ENCODE data around the gene PYGL.

The PYGL gene

DNA sequence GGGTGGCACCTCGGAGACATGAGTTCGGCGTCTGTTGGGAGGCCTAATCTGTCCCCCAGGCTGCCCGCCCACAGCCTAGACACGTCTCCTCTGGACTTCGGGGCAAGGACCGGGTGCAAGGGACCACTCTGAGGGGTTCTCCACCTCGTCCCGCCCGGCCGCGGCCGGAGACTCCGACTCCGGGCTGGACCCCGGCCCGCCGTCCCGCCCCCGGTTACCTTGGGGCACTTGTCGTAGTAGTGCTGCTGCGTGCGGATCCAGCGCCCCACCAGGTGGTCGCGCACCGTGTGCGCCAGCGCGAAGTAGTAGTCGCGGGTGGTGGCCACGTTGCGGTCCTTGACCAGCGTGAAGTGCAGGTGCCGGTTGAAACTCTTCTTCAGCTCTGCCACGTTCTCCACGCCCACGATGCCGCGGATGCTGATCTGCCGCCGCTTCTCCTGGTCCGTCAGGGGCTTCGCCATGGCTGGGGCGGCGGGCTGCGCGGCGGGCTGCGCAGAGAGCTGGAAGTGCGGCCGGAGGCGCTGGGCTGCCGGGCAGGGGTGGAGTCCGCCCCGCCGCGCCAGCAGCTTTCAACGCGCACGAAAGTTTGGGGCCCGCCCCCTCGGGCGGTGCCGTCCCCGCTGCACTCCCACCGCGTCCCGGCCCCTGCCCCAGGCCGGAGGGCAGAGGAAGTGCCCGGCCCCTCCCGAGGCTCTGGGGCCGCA, at the start of gene PYGL:
PYGL (minus strand) TSS at position 541 of the 704 bp plus-strand sequence; CDS start at position 461, 80 bp downstream.
- Mint-ChIP-seq H3K9me3 (ENCODE audit: low read depth) (no peaks in the 10 kb centered on the region), H3K4me1 (ENCODE audit: low read depth) (peaks cover 10% of the 10 kb centered on the region), H3K4me3 (peak within 1 kb of the TSS; percentile 88), H3K27ac (no peak within 1 kb of the TSS), H3K27me3 (peaks cover 22% of the 10 kb centered on the region), H3K36me3 (no peaks in the 10 kb centered on the region)

DNA sequence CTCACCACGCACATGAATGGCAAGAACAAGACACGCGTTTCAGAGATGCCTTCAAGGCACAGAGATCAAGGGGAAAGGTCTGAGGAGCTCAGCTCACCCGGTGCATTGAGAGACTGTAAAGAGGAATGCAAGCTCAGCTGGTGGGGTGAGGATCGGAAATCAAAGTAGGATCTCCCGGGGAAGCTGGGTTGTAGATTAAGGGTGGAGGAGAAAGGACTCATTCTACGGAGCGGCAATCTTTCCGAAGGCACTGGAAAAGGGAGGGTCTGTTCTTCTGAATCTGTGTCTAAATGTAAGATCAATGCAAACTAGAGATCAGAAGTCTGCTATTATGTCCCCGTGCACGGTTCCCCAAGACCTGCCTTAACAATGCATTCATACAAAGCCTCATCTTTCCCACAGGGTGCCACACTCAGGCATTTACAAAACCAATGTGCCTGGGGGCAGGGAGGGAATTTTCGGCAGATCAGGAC, 41.6 kb upstream of the PYGL start:
- H3K4me1 Mint-ChIP-seq (ENCODE audit: low read depth), result no peaks in the 10 kb centered on the region
- no peak overlapping the region for H3K27ac Mint-ChIP-seq
- H3K27me3 Mint-ChIP-seq, result no peaks in the 10 kb centered on the region
- H3K9me3 Mint-ChIP-seq (ENCODE audit: low read depth), result no peaks in the 10 kb centered on the region
- no peaks in the 10 kb centered on the region for H3K36me3 Mint-ChIP-seq
- H3K4me3 Mint-ChIP-seq, result no peak overlapping the region

- H3K4me3 Mint-ChIP-seq, result no peak overlapping the region
- H3K4me1 Mint-ChIP-seq (ENCODE audit: low read depth), result no peaks in the 10 kb centered on the region
- no peak overlapping the region for H3K27ac Mint-ChIP-seq
- H3K27me3 Mint-ChIP-seq, result no peaks in the 10 kb centered on the region
- H3K36me3 Mint-ChIP-seq, result no peaks in the 10 kb centered on the region
- H3K9me3 Mint-ChIP-seq (ENCODE audit: low read depth), result no peaks in the 10 kb centered on the region
Observed at GRCh38 chr14:50985124-50985858, 41.0 kb upstream of the PYGL start.

GRCh38 chr14:50984036-50984710, 39.9 kb upstream of the PYGL start:
- no peaks in the 10 kb centered on the region for H3K36me3 Mint-ChIP-seq
- H3K9me3 Mint-ChIP-seq (ENCODE audit: low read depth), result no peaks in the 10 kb centered on the region
- no peaks in the 10 kb centered on the region for H3K27me3 Mint-ChIP-seq

DNA sequence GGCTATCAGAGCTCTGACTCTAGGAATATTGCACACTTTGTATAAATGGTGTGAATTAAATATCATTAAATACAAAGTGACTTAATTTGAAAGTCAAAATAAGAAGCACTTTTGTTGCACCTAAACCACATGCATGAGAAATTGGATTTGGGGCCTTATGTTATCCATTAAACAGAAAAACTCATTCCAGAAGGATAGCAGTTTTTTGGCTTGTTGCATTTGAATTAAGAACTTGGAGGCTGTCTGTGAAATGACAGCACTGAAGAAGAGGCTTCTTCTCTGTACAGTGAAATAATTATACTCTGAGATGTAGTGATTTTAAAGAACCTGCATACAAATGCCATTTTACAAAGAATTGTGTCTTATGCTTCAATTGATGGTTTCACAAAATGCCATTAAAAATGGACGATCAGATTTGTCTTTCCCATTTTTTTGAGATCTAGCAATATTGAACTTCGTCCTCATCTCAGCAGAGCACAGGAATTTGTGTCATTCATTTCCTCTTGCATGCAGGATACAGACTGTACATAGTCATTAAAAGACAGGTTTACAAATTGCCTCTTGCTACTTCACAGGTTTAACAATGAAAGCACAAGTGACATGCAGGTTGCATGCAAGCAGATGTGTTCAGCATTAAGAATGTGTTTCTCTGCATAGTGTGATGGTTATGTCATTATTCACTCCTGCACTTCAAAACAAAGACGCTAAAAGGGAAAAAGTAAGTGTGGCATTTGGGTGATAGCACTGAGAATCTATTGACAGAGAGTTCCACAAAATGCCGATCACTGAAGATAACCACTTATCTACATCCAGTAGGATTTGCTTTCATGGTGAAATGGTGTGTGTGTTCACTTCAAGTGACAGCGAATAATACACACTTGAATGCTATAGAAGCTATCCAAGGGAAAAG, 35.9 kb upstream of the PYGL start:
- Mint-ChIP-seq H3K27me3 (peaks cover 3% of the 10 kb centered on the region), H3K4me3 (no peak overlapping the region), H3K36me3 (no peaks in the 10 kb centered on the region), H3K9me3 (ENCODE audit: low read depth) (no peaks in the 10 kb centered on the region), H3K4me1 (ENCODE audit: low read depth) (no peaks in the 10 kb centered on the region), H3K27ac (no peak overlapping the region)

More at GRCh38 chr14:50984036-50984710, 39.9 kb upstream of the PYGL start:
- H3K4me3 Mint-ChIP-seq, result no peak overlapping the region
- H3K27ac Mint-ChIP-seq, result no peak overlapping the region
- H3K4me1 Mint-ChIP-seq (ENCODE audit: low read depth), result no peaks in the 10 kb centered on the region

- no peak overlapping the region for H3K27ac Mint-ChIP-seq
- H3K36me3 Mint-ChIP-seq, result no peaks in the 10 kb centered on the region
- no peaks in the 10 kb centered on the region for H3K4me1 Mint-ChIP-seq (ENCODE audit: low read depth)
Observed at GRCh38 chr14:50978888-50979287, 34.6 kb upstream of the PYGL start.

GRCh38 chr14:50978529-50978871, 34.2 kb upstream of the PYGL start:
- Mint-ChIP-seq H3K36me3 (no peaks in the 10 kb centered on the region), H3K4me1 (ENCODE audit: low read depth) (no peaks in the 10 kb centered on the region), H3K4me3 (no peak overlapping the region), H3K9me3 (ENCODE audit: low read depth) (no peaks in the 10 kb centered on the region), H3K27me3 (peaks cover 3% of the 10 kb centered on the region), H3K27ac (no peak overlapping the region)

More at GRCh38 chr14:50978888-50979287, 34.6 kb upstream of the PYGL start:
- peaks cover 3% of the 10 kb centered on the region for H3K27me3 Mint-ChIP-seq
- H3K9me3 Mint-ChIP-seq (ENCODE audit: low read depth), result no peaks in the 10 kb centered on the region
- no peak overlapping the region for H3K4me3 Mint-ChIP-seq

DNA sequence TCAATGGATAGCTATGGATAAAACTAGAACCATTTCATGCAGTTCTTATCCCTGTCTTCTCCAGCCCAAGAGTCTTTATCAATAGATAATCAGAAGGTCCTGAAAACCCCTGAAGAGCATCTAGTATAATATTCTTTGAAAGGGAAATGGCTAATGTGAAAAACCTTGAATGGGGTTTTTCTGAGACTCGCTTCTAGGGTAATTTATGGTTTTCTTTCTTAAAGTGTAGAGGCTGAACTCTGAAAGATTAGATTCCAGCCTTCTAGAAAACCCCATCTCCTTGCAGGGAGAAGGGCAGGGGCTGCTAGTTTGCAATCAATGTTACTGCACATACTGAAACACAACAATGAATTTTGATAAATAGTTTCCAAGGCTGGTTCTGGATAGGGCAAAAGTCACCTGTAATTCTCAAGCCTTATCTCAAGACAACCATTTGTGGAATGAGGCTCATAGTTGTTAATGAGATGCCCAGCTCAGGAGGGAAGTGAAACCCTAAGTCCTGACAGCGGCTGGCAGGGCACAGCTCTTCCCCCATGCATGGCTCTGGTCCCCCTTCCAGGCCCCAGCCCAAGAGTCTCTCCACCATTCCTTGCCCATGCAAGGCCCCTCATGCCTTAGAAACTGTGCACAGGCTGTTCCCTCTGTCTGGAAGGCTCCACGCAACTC, 33.7 kb upstream of the PYGL start:
- H3K36me3 Mint-ChIP-seq, result no peaks in the 10 kb centered on the region
- H3K27me3 Mint-ChIP-seq, result peaks cover 3% of the 10 kb centered on the region
- no peaks in the 10 kb centered on the region for H3K4me1 Mint-ChIP-seq (ENCODE audit: low read depth)
- no peak overlapping the region for H3K4me3 Mint-ChIP-seq
- H3K27ac Mint-ChIP-seq, result no peak overlapping the region
- H3K9me3 Mint-ChIP-seq (ENCODE audit: low read depth), result no peaks in the 10 kb centered on the region

DNA sequence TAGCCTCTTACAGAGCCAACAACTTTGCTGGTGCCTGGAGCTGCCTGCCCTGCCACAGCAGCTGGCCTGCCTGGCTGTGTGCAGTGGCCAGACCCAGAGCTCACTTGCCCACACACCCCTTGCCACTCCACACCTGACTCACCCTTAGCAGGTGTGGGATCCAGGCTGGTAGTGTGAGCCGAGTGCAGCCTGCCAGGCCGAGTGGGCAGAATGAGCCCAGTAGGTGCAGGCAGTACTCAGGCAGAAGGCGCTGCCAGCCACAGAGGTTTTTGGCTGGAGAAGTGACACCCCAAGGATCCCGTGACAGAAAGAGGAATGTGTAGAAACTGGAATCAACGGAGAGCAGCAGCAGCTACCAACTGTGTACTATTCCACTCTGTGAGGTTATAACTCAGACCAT, 29.8 kb upstream of the PYGL start:
- H3K4me3 Mint-ChIP-seq, result no peak overlapping the region
- H3K27me3 Mint-ChIP-seq, result peaks cover 6% of the 10 kb centered on the region
- no peaks in the 10 kb centered on the region for H3K4me1 Mint-ChIP-seq (ENCODE audit: low read depth)
- no peak overlapping the region for H3K27ac Mint-ChIP-seq
- no peaks in the 10 kb centered on the region for H3K36me3 Mint-ChIP-seq
- H3K9me3 Mint-ChIP-seq (ENCODE audit: low read depth), result no peaks in the 10 kb centered on the region

DNA sequence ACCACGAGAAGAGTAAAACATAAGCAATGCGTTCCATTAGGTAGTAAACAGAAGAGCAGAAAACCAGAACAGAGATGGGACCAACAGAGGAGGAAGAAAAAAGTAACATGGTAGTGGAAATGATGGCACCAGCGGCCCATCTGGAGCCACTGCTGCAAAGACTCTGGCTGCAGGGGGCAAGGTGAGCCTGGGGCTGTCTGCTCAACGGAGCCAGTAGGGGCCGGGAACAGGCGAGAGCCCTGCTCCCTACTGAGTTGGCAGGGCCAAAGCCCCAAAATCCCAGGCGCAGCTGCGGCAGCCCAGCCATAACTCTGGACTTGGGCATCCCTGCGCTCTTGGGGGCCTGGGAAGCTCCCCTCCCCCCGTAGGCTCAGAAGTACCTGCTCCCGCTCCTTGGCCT, 28.5 kb upstream of the PYGL start:
- no peak overlapping the region for H3K27ac Mint-ChIP-seq
- H3K4me3 Mint-ChIP-seq, result no peak overlapping the region
- H3K9me3 Mint-ChIP-seq (ENCODE audit: low read depth), result no peaks in the 10 kb centered on the region

GRCh38 chr14:50970886-50971781, 26.9 kb upstream of the PYGL start:
- Mint-ChIP-seq H3K4me1 (ENCODE audit: low read depth) (no peaks in the 10 kb centered on the region), H3K27ac (no peak overlapping the region), H3K36me3 (no peaks in the 10 kb centered on the region), H3K27me3 (peaks cover 5% of the 10 kb centered on the region), H3K4me3 (no peak overlapping the region), H3K9me3 (ENCODE audit: low read depth) (no peaks in the 10 kb centered on the region)

More for the DNA sequence above, 28.5 kb upstream of the PYGL start:
- peaks cover 5% of the 10 kb centered on the region for H3K27me3 Mint-ChIP-seq
- no peaks in the 10 kb centered on the region for H3K4me1 Mint-ChIP-seq (ENCODE audit: low read depth)
- H3K36me3 Mint-ChIP-seq, result no peaks in the 10 kb centered on the region

DNA sequence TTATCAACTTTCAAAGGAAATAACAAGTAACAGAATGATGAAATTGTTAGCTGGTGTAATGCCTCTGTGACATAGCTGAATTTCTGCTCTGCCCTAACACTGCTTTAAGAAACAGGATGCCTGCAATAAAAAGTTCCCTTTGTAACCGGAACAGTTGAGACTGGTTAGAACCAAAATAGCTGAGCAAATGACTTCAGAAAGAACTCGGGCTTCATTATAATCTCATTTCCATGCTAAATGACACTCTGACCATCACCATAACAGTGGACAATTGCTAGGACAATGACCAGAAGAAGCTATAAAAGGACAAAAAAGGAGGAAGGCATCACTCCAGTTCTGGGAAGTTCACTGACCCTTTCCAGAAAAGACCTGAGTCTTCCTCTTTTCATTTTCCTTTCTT, 23.5 kb upstream of the PYGL start:
- H3K4me3 Mint-ChIP-seq, result no peak overlapping the region
- no peaks in the 10 kb centered on the region for H3K9me3 Mint-ChIP-seq (ENCODE audit: low read depth)
- no peaks in the 10 kb centered on the region for H3K4me1 Mint-ChIP-seq (ENCODE audit: low read depth)
- peaks cover 5% of the 10 kb centered on the region for H3K27me3 Mint-ChIP-seq
- no peak overlapping the region for H3K27ac Mint-ChIP-seq
- no peaks in the 10 kb centered on the region for H3K36me3 Mint-ChIP-seq

GRCh38 chr14:50967103-50967502, 22.8 kb upstream of the PYGL start:
- Mint-ChIP-seq H3K9me3 (ENCODE audit: low read depth) (no peaks in the 10 kb centered on the region), H3K4me3 (no peak overlapping the region), H3K36me3 (no peaks in the 10 kb centered on the region), H3K27ac (no peak overlapping the region), H3K4me1 (ENCODE audit: low read depth) (no peaks in the 10 kb centered on the region), H3K27me3 (peaks cover 5% of the 10 kb centered on the region)
